HCT116 (cell line): ENCODE data around the gene TMC3. TPM values are rescaled to one million over a fixed set of nuclear protein-coding genes. Genes with fewer than 3 reads are reported as not detected.

Experiments
- ATAC-seq: fragments of 200-7000 bp; cut with Tn5 transposase; 2 replicates; pipeline ENCODE4 v1.9.1; 2020; ENCODE audit warnings: mild to moderate bottlenecking, moderate library complexity
- BruUV-seq: library from RNA; stranded (reverse); fragments of 400-500 nt; replicated peaks from 2 replicates; lab custom pipeline; 2021; lab: Mats Ljungman, UMichigan
- CTCF ChIA-PET: fragments of 300-600 bp; sonication (Branson Sonifier 250); formaldehyde crosslinking; loops from one replicate; lab custom pipeline; 2021; ENCODE audit warnings: antibody characterized with exemption; lab: Charles Lee
- POLR2A ChIA-PET: fragments of 300-600, 350-600 bp; sonication (Branson Sonifier 250); formaldehyde crosslinking; loops from one replicate; lab custom pipeline; 2021; ENCODE audit warnings: antibody characterized with exemption; lab: Charles Lee
- RAD21 ChIA-PET, 2 experiments: fragments of 300-600 bp; sonication (Branson Sonifier 250); formaldehyde crosslinking; loops; one replicate each; lab custom pipeline; 2023; ENCODE audit warnings: low total read pairs in 2 of 2; ENCODE audit not compliant: uncharacterized antibody in 2 of 2, unreplicated experiment in 2 of 2, low non-redundant PET in 1 of 2; lab: Charles Lee
- DNase-seq: peaks from one replicate; pipeline ENCODE4 v3.0.0-alpha.2; 2010; ENCODE audit warnings: low read depth, low spot score
- H2AFZ ChIP-seq: fragments of 200-600 bp; shearing (Covaris generic), sonication (generic); 2 replicates; pipeline ENCODE4 v1.6.1; 2017; ENCODE audit warnings: low read depth, mixed run types, mixed read lengths, antibody characterized with exemption, low read length; ENCODE audit not compliant: poor library complexity, severe bottlenecking
- H3K27ac ChIP-seq: 2 replicates; pipeline ENCODE4 v1.5.1; 2012; ENCODE audit warnings: low read depth, low read length
- H3K27me3 ChIP-seq: fragments of 200-600 bp; sonication (generic); 2 replicates; pipeline ENCODE4 v1.6.1; 2016; ENCODE audit warnings: mixed run types, low read length, mixed read lengths; ENCODE audit not compliant: insufficient read depth
- H3K36me3 ChIP-seq, 2 experiments: fragments of 200-500 bp in 1 of 2; fragments of 200-600 bp in 1 of 2; sonication (Bioruptor generic) in 1 of 2; sonication (generic) in 1 of 2; 2 replicates each; pipeline versions ENCODE4 v1.5.1 to v1.6.1; 2014 to 2016; ENCODE audit warnings: low read length in 2 of 2, inconsistent platforms in 1 of 2, mixed read lengths in 1 of 2, mixed run types in 1 of 2; ENCODE audit not compliant: insufficient read depth in 2 of 2, control insufficient read depth in 1 of 2
- H3K4me1 ChIP-seq, 2 experiments: fragments of 200-600 bp in 1 of 2; sonication (generic) in 1 of 2; 2 replicates each; pipeline versions ENCODE4 v1.5.1 to v1.6.1; 2012 to 2017; ENCODE audit warnings: low read length in 2 of 2, inconsistent platforms in 1 of 2, mild to moderate bottlenecking in 1 of 2, mixed read lengths in 1 of 2, mixed run types in 1 of 2, moderate library complexity in 1 of 2; ENCODE audit not compliant: insufficient read depth in 2 of 2, control insufficient read depth in 1 of 2
- H3K4me2 ChIP-seq: fragments of 200-600 bp; sonication (generic); 2 replicates; pipeline ENCODE4 v1.6.1; 2017; ENCODE audit warnings: mixed run types, low read length, mixed read lengths
- H3K4me3 ChIP-seq, 2 experiments: fragments of 200-600 bp in 1 of 2; sonication (generic) in 1 of 2; replicated peaks in 1 of 2; 2 replicates each; pipeline ENCODE4 v1.5.1; 2011 to 2016; ENCODE audit warnings: low read length in 2 of 2, control low read depth in 1 of 2, low read depth in 1 of 2, mild to moderate bottlenecking in 1 of 2, mixed read lengths in 1 of 2, mixed run types in 1 of 2
- H3K79me2 ChIP-seq: fragments of 200-600 bp; sonication (generic); 2 replicates; pipeline ENCODE4 v1.6.1; 2017; ENCODE audit warnings: mild to moderate bottlenecking, mixed run types, low read length, moderate library complexity, mixed read lengths; ENCODE audit not compliant: insufficient read depth
- H3K9ac ChIP-seq: fragments of 200-600 bp; sonication (generic); 2 replicates; pipeline ENCODE4 v1.6.1; 2016; ENCODE audit warnings: low read length, mixed read lengths
- H3K9me2 ChIP-seq: fragments of 200-600 bp; sonication (generic), shearing (Covaris generic); 2 replicates; pipeline ENCODE4 v1.6.1; 2017; ENCODE audit warnings: mixed run types, mild to moderate bottlenecking, moderate library complexity; ENCODE audit not compliant: insufficient read depth
- H3K9me3 ChIP-seq, 2 experiments: fragments of 200-500 bp in 1 of 2; fragments of 200-600 bp in 1 of 2; sonication (Bioruptor generic) in 1 of 2; sonication (generic) in 1 of 2; 2 replicates each; pipeline ENCODE4 v1.6.1; 2014 to 2017; ENCODE audit warnings: low read length in 2 of 2, mixed read lengths in 2 of 2, inconsistent platforms in 1 of 2, low read depth in 1 of 2, mild to moderate bottlenecking in 1 of 2, mixed run types in 1 of 2, moderate library complexity in 1 of 2; ENCODE audit not compliant: control insufficient read depth in 1 of 2, insufficient read depth in 1 of 2
- H4K20me1 ChIP-seq: fragments of 200-600 bp; sonication (generic), shearing (Covaris generic); 2 replicates; pipeline ENCODE4 v1.6.1; 2017; ENCODE audit warnings: mixed run types, mild to moderate bottlenecking, moderate library complexity; ENCODE audit not compliant: insufficient read depth
- CEBPB ChIP-seq: IDR thresholded peaks from 2 replicates; pipeline ENCODE4 v1.6.1; 2012; ENCODE audit warnings: low read depth
- FOSL1 ChIP-seq: IDR thresholded peaks from 2 replicates; pipeline ENCODE4 v1.6.1; 2012; ENCODE audit warnings: low read depth
- POLR2A ChIP-seq: IDR thresholded peaks from 2 replicates; pipeline ENCODE4 v1.7.0; 2011; ENCODE audit warnings: borderline replicate concordance; ENCODE audit not compliant: insufficient read depth, insufficient read length; ENCODE audit errors: extremely low read depth
- POLR2AphosphoS5 ChIP-seq: IDR thresholded peaks from 2 replicates; pipeline ENCODE4 v1.6.1; 2011; ENCODE audit warnings: mild to moderate bottlenecking, low read depth, low read length, moderate library complexity
- RAD21 ChIP-seq: IDR thresholded peaks from 2 replicates; pipeline ENCODE4 v1.6.1; 2012; ENCODE audit warnings: low read depth, mild to moderate bottlenecking
- SIN3A ChIP-seq: IDR thresholded peaks from 2 replicates; pipeline ENCODE4 v1.6.1; 2012; ENCODE audit warnings: low read depth
- TCF7L2 ChIP-seq: IDR thresholded peaks from 2 replicates; pipeline ENCODE4 v1.7.0; 2011; ENCODE audit warnings: borderline replicate concordance, inconsistent platforms; ENCODE audit not compliant: insufficient read depth, insufficient read length; ENCODE audit errors: extremely low read depth
- YY1 ChIP-seq: IDR thresholded peaks from 2 replicates; pipeline ENCODE4 v1.6.1; 2011; ENCODE audit warnings: low read length, low read depth, moderate library complexity, mild to moderate bottlenecking; ENCODE audit not compliant: insufficient replicate concordance; ENCODE audit errors: extremely low read depth
- ZBTB33 ChIP-seq: IDR thresholded peaks from 2 replicates; pipeline ENCODE4 v1.6.1; 2011; ENCODE audit warnings: mild to moderate bottlenecking, low read length, moderate library complexity; ENCODE audit not compliant: insufficient replicate concordance; ENCODE audit errors: extremely low read depth
- ZFX ChIP-seq: fragments of 450-650 bp; IDR thresholded peaks from 2 replicates; pipeline ENCODE4 v1.6.1; 2017
- intact Hi-C: fragments of 100-400 bp; cut with micrococcal nuclease; formaldehyde crosslinking; loops from 2 replicates; pipeline ENCODE4 v1.10.0; 2022
- total RNA-seq: library from RNA; stranded (reverse); gene quantifications from one replicate; pipeline ENCODE4 v1.2.1, GENCODE V29; 2021; ENCODE audit not compliant: unreplicated experiment
- TF ChIP-seq, protein P1 (sequence below): IDR thresholded peaks from 2 replicates; pipeline ENCODE4 v1.6.1; 2012
- TF ChIP-seq, protein P2 (sequence below): IDR thresholded peaks from 2 replicates; pipeline ENCODE4 v1.6.1; 2012

The TMC3 gene
- total RNA-seq, 1 experiment from 2014 or later: not detected

- Histone ChIP-seq H3K9ac (no peak overlapping the region), H3K27ac (no peak overlapping the region), H3K79me2 (no peaks in the 10 kb centered on the region), H3K9me2 (no peaks in the 10 kb centered on the region), H3K9me3 (no peaks in the 10 kb centered on the region), H3K4me2 (no peak overlapping the region), H3K36me3 (no peaks in the 10 kb centered on the region), H2AFZ (no peak overlapping the region), H3K4me3 (no peak overlapping the region), H4K20me1 (no peaks in the 10 kb centered on the region), H3K4me1 (peaks cover 7 to 10% of the 10 kb centered on the region in 2 experiments), H3K27me3 (no peaks in the 10 kb centered on the region)
- ChIA-PET CTCF (interaction anchor here (0.9 to 2.1 kb wide), 2 partner anchors 68 to 77 kb away, joined by 3 to 4 read pairs; no protein-coding TSS in a partner anchor), POLR2A (no interaction called here), RAD21 (no interaction called here)
- TF ChIP-seq RAD21 (no peak), POLR2A (no peak), FOSL1 (no peak), POLR2AphosphoS5 (no peak), ZBTB33 (no peak), ZFX (no peak), TCF7L2 (no peak), CEBPB (no peak), YY1 (no peak), SIN3A (no peak)
- TF ChIP-seq, protein P1, sequence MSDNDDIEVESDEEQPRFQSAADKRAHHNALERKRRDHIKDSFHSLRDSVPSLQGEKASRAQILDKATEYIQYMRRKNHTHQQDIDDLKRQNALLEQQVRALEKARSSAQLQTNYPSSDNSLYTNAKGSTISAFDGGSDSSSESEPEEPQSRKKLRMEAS: no peak
- TF ChIP-seq, protein P2, sequence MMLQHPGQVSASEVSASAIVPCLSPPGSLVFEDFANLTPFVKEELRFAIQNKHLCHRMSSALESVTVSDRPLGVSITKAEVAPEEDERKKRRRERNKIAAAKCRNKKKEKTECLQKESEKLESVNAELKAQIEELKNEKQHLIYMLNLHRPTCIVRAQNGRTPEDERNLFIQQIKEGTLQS: no peak
- no TSS peak for BruUV-seq
- intact Hi-C loops: no loop called here
- ATAC-seq: no peak
- DNase-seq: no peak
Measured at GRCh38 chr15:81343371-81343770, 30.6 kb downstream of the TMC3 start.
